Ascending aorta (tissue), 2 donors: Measurements from ENCODE around the gene DTWD2. TPM values are rescaled to one million over a fixed set of nuclear protein-coding genes. Genes with fewer than 3 reads are reported as not detected.

Source experiments
- DNase-seq, 2 donors: peaks; one replicate each; pipeline ENCODE4 v3.0.0-alpha.2; 2019; ENCODE audit warnings: low spot score in 2 of 2
- H3K27ac ChIP-seq, 2 donors: fragments of 200-600 bp; sonication (generic); one replicate each; pipeline ENCODE4 v1.5.1; 2016 to 2017; ENCODE audit warnings: mild to moderate bottlenecking in 1 of 2
- H3K27me3 ChIP-seq: fragments of 200-600 bp; sonication (generic); one replicate; pipeline ENCODE4 v1.5.1; 2017
- H3K36me3 ChIP-seq, 2 donors: fragments of 200-600 bp; sonication (generic); one replicate each; pipeline ENCODE4 v1.5.1; 2016
- H3K4me1 ChIP-seq, 2 donors: fragments of 200-600 bp; sonication (generic); one replicate each; pipeline ENCODE4 v1.5.1; 2016 to 2017; ENCODE audit warnings: mild to moderate bottlenecking in 1 of 2
- H3K4me3 ChIP-seq, 2 donors: fragments of 200-600 bp; sonication (generic); one replicate each; pipeline ENCODE4 v1.5.1; 2016 to 2017; ENCODE audit warnings: mild to moderate bottlenecking in 1 of 2
- H3K9me3 ChIP-seq, 2 donors: fragments of 200-600 bp; sonication (generic); one replicate each; pipeline ENCODE4 v1.5.1; 2016
- intact Hi-C: fragments of 100-400 bp; cut with DNase I; formaldehyde crosslinking; loops from one replicate; pipeline ENCODE4 v1.15.1; 2023
- total RNA-seq: library from RNA; depleted of rRNA; stranded (reverse); fragments of >200 nt; gene quantifications from one replicate; pipeline ENCODE4 v1.1.0, GENCODE V29; 2016
- TF ChIP-seq, protein P1 (sequence below), 3 experiments: fragments of 200-600 bp in 2 of 3; fragments of 450-650 bp in 1 of 3; sonication (generic) in 2 of 3; IDR thresholded peaks; one replicate each; pipeline ENCODE4 v1.5.1; 2016 to 2019; ENCODE audit warnings: antibody characterized with exemption in 3 of 3, mild to moderate bottlenecking in 1 of 3, moderate library complexity in 1 of 3

DTWD2 gene
- total RNA-seq, 1 donor from 2014 or later: 0.11 TPM

DNA sequence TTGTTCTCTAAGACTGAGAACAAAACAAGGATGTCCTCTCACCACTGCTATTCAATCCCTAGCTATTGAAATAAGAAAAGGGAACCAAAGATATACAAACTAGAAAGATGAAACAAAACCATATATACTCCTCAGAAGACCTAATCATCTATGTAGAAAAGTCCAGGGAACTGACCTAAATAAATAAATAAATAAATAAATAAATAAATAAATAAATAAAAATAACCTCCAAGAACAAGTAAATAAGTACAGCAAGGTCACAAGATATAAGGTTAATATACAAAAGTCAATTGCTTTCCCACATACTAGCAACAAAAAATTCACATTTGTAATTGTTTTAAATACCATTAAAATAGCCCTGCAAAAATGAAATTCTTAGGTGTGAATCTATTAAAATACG is 54.6 kb downstream of the DTWD2 start:
- Histone ChIP-seq H3K9me3 (peaks cover 0 to 2% of the 10 kb centered on the region in 2 donors), H3K4me1 (no peaks in the 10 kb centered on the region), H3K36me3 (no peaks in the 10 kb centered on the region), H3K4me3 (no peak overlapping the region), H3K27ac (no peak overlapping the region), H3K27me3 (no peaks in the 10 kb centered on the region)
- TF ChIP-seq, protein P1, sequence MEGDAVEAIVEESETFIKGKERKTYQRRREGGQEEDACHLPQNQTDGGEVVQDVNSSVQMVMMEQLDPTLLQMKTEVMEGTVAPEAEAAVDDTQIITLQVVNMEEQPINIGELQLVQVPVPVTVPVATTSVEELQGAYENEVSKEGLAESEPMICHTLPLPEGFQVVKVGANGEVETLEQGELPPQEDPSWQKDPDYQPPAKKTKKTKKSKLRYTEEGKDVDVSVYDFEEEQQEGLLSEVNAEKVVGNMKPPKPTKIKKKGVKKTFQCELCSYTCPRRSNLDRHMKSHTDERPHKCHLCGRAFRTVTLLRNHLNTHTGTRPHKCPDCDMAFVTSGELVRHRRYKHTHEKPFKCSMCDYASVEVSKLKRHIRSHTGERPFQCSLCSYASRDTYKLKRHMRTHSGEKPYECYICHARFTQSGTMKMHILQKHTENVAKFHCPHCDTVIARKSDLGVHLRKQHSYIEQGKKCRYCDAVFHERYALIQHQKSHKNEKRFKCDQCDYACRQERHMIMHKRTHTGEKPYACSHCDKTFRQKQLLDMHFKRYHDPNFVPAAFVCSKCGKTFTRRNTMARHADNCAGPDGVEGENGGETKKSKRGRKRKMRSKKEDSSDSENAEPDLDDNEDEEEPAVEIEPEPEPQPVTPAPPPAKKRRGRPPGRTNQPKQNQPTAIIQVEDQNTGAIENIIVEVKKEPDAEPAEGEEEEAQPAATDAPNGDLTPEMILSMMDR (IDR thresholded peaks at IDR 0.05): no peak
- DNase-seq: no peak
- intact Hi-C loops: no loop called here

DNA sequence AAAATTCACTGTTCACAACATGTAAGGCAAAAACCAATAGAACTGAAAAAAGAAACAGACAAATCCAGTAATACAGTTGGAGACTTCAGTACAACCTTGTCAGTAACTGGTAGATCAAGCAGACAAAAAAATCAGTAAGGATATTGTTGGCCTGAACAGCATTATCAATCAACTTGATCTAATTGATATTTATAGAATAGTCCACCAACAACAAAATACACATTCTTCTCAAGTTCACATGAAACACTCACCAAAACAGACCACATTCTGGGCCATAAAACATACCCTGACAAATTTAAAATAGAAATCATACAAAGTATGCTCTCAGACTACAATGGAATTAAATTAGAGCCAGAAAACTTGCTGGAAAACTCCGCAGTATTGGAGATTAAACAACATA is 56.8 kb downstream of the DTWD2 start:
- H3K4me1 ChIP-seq: no peaks in the 10 kb centered on the region
- H3K4me3 ChIP-seq: no peak overlapping the region
- DNase-seq: no peak
- no peak overlapping the region for H3K27ac ChIP-seq
- TF ChIP-seq, protein P1 (IDR thresholded peaks at IDR 0.05): no peak
- intact Hi-C loops: no loop called here
- peaks cover 0 to 4% of the 10 kb centered on the region in 2 donors for H3K36me3 ChIP-seq
- H3K9me3 ChIP-seq: peaks cover 0 to 2% of the 10 kb centered on the region in 2 donors
- no peaks in the 10 kb centered on the region for H3K27me3 ChIP-seq

DNA sequence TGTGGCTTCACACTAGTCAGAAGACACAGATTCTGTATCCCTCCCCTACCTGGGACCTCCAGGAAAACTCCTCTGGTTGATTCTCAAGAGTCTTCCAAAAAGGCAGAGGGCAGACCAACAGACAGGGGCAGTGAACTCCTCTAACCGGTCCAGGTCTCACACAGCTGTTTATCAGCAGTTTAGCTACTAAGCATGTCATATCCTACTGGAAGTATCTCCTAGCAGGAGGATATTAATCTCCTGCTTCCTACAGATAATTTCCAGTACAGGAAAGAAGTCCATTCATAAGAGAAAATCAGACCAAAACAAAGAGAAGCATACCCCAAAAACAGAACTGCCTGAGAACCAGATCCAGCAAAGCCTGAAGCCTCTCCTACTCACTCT is 64.3 kb downstream of the DTWD2 start:
- no peak for DNase-seq
- Histone ChIP-seq H3K36me3 (peaks cover 0 to 4% of the 10 kb centered on the region in 2 donors), H3K4me3 (no peak overlapping the region), H3K27ac (no peak overlapping the region), H3K4me1 (no peaks in the 10 kb centered on the region), H3K27me3 (no peaks in the 10 kb centered on the region), H3K9me3 (no peaks in the 10 kb centered on the region)
- intact Hi-C loops: no loop called here
- TF ChIP-seq, protein P1 (IDR thresholded peaks at IDR 0.05): no peak

DNA sequence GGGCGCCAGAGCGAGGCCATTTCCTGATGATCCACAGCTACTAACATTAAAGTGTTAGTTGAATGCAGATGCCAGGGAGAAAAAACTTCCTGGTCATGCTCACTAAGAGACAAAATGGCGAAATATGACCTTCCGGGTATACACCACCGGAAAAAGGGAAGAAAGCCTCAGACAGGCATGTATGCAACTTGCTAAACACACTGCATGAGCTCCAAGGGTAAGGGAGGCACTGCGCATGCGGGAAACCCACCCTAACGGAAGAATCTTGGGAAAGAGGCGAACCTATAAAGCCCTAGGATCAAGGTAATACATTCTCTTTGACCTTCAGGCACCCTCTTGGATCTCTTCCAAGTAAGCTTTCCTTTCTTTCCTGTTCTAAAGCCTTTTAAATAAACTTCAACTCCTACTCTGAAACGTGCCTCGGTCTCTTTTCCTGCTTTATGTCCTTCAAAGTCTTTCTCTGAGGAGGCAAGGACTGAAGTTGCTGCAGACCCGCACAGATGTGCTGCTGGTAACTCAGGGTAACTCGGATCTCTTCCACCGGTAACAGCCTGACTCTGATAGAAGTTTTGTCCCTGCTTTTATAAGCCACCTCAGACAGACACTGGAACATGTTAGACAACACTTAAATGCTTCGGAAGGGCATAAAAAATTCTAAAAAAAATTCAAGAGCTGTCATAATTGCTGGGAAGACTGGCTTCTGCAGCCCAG is 64.9 kb downstream of the DTWD2 start:
- Histone ChIP-seq H3K4me1 (no peaks in the 10 kb centered on the region), H3K27me3 (no peaks in the 10 kb centered on the region), H3K27ac (no peak overlapping the region), H3K9me3 (no peaks in the 10 kb centered on the region), H3K4me3 (no peak overlapping the region), H3K36me3 (peaks cover 0 to 4% of the 10 kb centered on the region in 2 donors)
- no peak for DNase-seq
- intact Hi-C loops: no loop called here
- TF ChIP-seq, protein P1 (IDR thresholded peaks at IDR 0.05): no peak

DNA sequence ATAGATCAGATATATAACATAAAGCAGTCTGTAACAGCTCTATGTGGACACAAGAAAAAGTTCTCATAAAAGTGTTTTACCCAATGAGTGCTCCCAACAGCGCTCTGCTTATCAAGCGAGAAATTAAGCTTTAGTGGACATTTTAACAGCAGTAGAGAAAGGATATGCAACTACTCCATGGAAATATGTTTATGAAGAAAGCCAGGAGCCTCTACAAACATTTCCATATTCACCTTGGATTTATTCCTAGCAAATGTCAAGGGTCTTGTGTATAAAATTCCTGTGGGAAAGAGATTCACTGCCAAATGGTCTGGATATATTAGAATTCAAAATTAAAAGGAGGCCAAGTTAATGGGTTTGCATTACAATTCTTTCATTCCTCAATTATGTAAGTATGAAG is 66.5 kb downstream of the DTWD2 start:
- no peak for DNase-seq
- no peaks in the 10 kb centered on the region for H3K27me3 ChIP-seq
- peaks cover 0 to 2% of the 10 kb centered on the region in 2 donors for H3K36me3 ChIP-seq
- intact Hi-C loops: no loop called here
- no peaks in the 10 kb centered on the region for H3K9me3 ChIP-seq
- no peaks in the 10 kb centered on the region for H3K4me1 ChIP-seq
- H3K27ac ChIP-seq: no peak overlapping the region
- no peak overlapping the region for H3K4me3 ChIP-seq
- TF ChIP-seq, protein P1 (IDR thresholded peaks at IDR 0.05): no peak
